AG04450 (cell line): ENCODE data around the gene FBXW8. TPM values are rescaled to one million over a fixed set of nuclear protein-coding genes. Genes with fewer than 3 reads are reported as not detected.

Source experiments
- CTCF ChIA-PET: fragments of 300-600, 350-600 bp; formaldehyde crosslinking; extraction: SDS; loops from one replicate; lab custom pipeline; 2022; ENCODE audit warnings: antibody characterized with exemption, inconsistent platforms; lab: Charles Lee
- POLR2A ChIA-PET: fragments of 350-600 bp; formaldehyde crosslinking; extraction: SDS; loops from one replicate; lab custom pipeline; 2021; ENCODE audit warnings: antibody characterized with exemption, inconsistent platforms; lab: Yijun Ruan, JAX
- DNase-seq: peaks from one replicate; pipeline ENCODE4 v3.0.0-alpha.2; 2011; ENCODE audit warnings: low read depth, low spot score
- H3K27ac ChIP-seq: one replicate; pipeline ENCODE4 v1.5.1; 2012; ENCODE audit warnings: low read depth, low read length, control low read depth
- H3K27me3 ChIP-seq: one replicate; pipeline ENCODE4 v1.6.0; 2012; ENCODE audit warnings: low read length; ENCODE audit not compliant: control insufficient read depth, insufficient read depth
- H3K4me3 ChIP-seq: 2 replicates; pipeline ENCODE4 v1.5.1; 2011; ENCODE audit warnings: mild to moderate bottlenecking, low read depth, low read length, control low read depth
- H3K9me3 ChIP-seq: 2 replicates; pipeline ENCODE4 v1.5.1; 2012; ENCODE audit warnings: low read length; ENCODE audit not compliant: control insufficient read depth, insufficient read depth
- CTCF ChIP-seq: IDR thresholded peaks from 2 replicates; pipeline ENCODE4 v1.5.1; 2011; ENCODE audit warnings: low read depth, low read length, control low read depth, inconsistent platforms
- polyA plus RNA-seq: library from polyadenylated mRNA; depleted of rRNA; stranded (reverse); fragments of >200 nt; gene quantifications from 2 replicates; pipeline ENCODE4 v1.2.3, GENCODE V29; 2011

FBXW8 gene
- polyA plus RNA-seq, 1 experiment: 23.0 TPM

GRCh38 chr12:117058442-117059072 is 147.8 kb downstream of the FBXW8 start:
- POLR2A ChIA-PET: interaction anchor here (0.7 kb wide), 1 partner anchor 17 kb away, joined by 6 read pairs; no protein-coding TSS in a partner anchor
- CTCF ChIA-PET: interaction anchor here (0.7 kb wide), 1 partner anchor 934 kb away, joined by 4 read pairs; no protein-coding TSS in a partner anchor
- no peak for DNase-seq
- Histone ChIP-seq H3K4me3 (no peak overlapping the region), H3K27me3 (peaks cover 18% of the 10 kb centered on the region), H3K9me3 (no peaks in the 10 kb centered on the region), H3K27ac (no peak overlapping the region)
- TF ChIP-seq CTCF: no peak

- DNase-seq: no peak
- CTCF ChIA-PET: interaction anchor here (0.7 kb wide), 1 partner anchor 934 kb away, joined by 4 read pairs; no protein-coding TSS in a partner anchor
Measured at GRCh38 chr12:117059156-117059555, 148.4 kb downstream of the FBXW8 start.

GRCh38 chr12:117060246-117060928 is 149.6 kb downstream of the FBXW8 start:
- TF ChIP-seq CTCF: no peak
- POLR2A ChIA-PET: no interaction called here
- H3K27ac ChIP-seq: no peak overlapping the region
- DNase-seq: no peak
- peaks cover 18% of the 10 kb centered on the region for H3K27me3 ChIP-seq
- CTCF ChIA-PET: no interaction called here
- no peak overlapping the region for H3K4me3 ChIP-seq
- H3K9me3 ChIP-seq: no peaks in the 10 kb centered on the region

More at GRCh38 chr12:117059156-117059555, 148.4 kb downstream of the FBXW8 start:
- Histone ChIP-seq H3K9me3 (no peaks in the 10 kb centered on the region), H3K4me3 (no peak overlapping the region), H3K27me3 (peaks cover 18% of the 10 kb centered on the region), H3K27ac (no peak overlapping the region)
- no peak for TF ChIP-seq CTCF
- POLR2A ChIA-PET: no interaction called here

GRCh38 chr12:117060929-117061305 is 150.2 kb downstream of the FBXW8 start:
- CTCF ChIA-PET: no interaction called here
- H3K9me3 ChIP-seq: no peaks in the 10 kb centered on the region
- H3K27ac ChIP-seq: no peak overlapping the region
- DNase-seq: no peak
- H3K27me3 ChIP-seq: peaks cover 18% of the 10 kb centered on the region
- H3K4me3 ChIP-seq: no peak overlapping the region
- no peak for TF ChIP-seq CTCF
- POLR2A ChIA-PET: no interaction called here

- POLR2A ChIA-PET: no interaction called here
- CTCF ChIA-PET: no interaction called here
- no peak for TF ChIP-seq CTCF
- no peak for DNase-seq
- H3K9me3 ChIP-seq: no peaks in the 10 kb centered on the region
- H3K27ac ChIP-seq: no peak overlapping the region
- peaks cover 18% of the 10 kb centered on the region for H3K27me3 ChIP-seq
- H3K4me3 ChIP-seq: no peak overlapping the region
Measured at GRCh38 chr12:117061555-117062079, 150.9 kb downstream of the FBXW8 start.
